Left lung (tissue), 10 donors: Measurements from ENCODE around the gene ANKRD13B. TPM values are rescaled to one million over a fixed set of nuclear protein-coding genes. Genes with fewer than 3 reads are reported as not detected.
A peak's percentile ranks its signal among the peaks of the same experiment; 100 is the strongest.

Experiments
- ATAC-seq: fragments of 200-7000 bp; cut with Tn5 transposase; one replicate; pipeline ENCODE4 v1.9.1; 2020; ENCODE audit warnings: moderate library complexity
- DNase-seq, 4 donors: peaks; one replicate each; pipeline ENCODE4 v3.0.0-alpha.2; 2013 to 2020
- H3K27ac ChIP-seq, 2 donors: fragments of 200-600 bp; sonication (generic) in 1 of 2; one replicate each; pipeline versions ENCODE4 v1.5.0 to v1.8.0; 2020 to 2021
- H3K27me3 ChIP-seq, 2 donors: fragments of 200-600 bp; sonication (generic) in 1 of 2; one replicate each; pipeline versions ENCODE4 v1.5.0 to v1.8.0; 2020 to 2021
- H3K36me3 ChIP-seq, 2 donors: fragments of 200-600 bp; sonication (generic) in 1 of 2; one replicate each; pipeline versions ENCODE4 v1.5.0 to v1.8.0; 2020 to 2021
- H3K4me1 ChIP-seq, 2 donors: fragments of 200-600 bp; one replicate each; pipeline ENCODE4 v1.8.0; 2021
- H3K4me3 ChIP-seq, 2 donors: fragments of 200-600 bp; sonication (generic) in 1 of 2; one replicate each; pipeline versions ENCODE4 v1.5.0 to v1.8.0; 2020 to 2021; ENCODE audit warnings: mild to moderate bottlenecking in 1 of 2
- H3K9me3 ChIP-seq, 2 donors: fragments of 200-600 bp; sonication (generic) in 1 of 2; one replicate each; pipeline versions ENCODE4 v1.5.0 to v1.8.0; 2020 to 2021
- intact Hi-C, 2 donors: fragments of 100-400 bp; cut with DNase I; formaldehyde crosslinking; loops; one replicate each; pipeline versions ENCODE4 v1.11.2 to v1.14.2; 2022
- polyA plus RNA-seq, 6 donors: library from polyadenylated mRNA; unstranded; fragments of 120-200 nt; gene quantifications; one replicate each; pipeline ENCODE4 v1.2.1, GENCODE V29; 2013; ENCODE audit not compliant: insufficient read length in 6 of 6
- total RNA-seq, 2 donors: library from RNA; stranded (reverse); fragmentation: NEBNext Ultra II Directional; extraction: Animal tissue kit (Norgen Biotek cat#: 25700); gene quantifications; one replicate each; pipeline ENCODE4 v1.2.1, GENCODE V29; 2021
- TF ChIP-seq, protein P1 (sequence below), 2 donors: fragments of 200-600 bp; sonication (generic) in 1 of 2; IDR thresholded peaks; one replicate each; pipeline versions ENCODE4 v1.5.0 to v1.8.0; 2021; ENCODE audit warnings: antibody characterized with exemption in 2 of 2
- donor health status: DM: no; HTN: yes; CAD: no.
- donor health status: DM: no; HTN: no; CAD: no.

Gene ANKRD13B
- total and polyA plus RNA-seq, 8 donors = 7.7 to 14.3 (median 9.5) TPM

DNA sequence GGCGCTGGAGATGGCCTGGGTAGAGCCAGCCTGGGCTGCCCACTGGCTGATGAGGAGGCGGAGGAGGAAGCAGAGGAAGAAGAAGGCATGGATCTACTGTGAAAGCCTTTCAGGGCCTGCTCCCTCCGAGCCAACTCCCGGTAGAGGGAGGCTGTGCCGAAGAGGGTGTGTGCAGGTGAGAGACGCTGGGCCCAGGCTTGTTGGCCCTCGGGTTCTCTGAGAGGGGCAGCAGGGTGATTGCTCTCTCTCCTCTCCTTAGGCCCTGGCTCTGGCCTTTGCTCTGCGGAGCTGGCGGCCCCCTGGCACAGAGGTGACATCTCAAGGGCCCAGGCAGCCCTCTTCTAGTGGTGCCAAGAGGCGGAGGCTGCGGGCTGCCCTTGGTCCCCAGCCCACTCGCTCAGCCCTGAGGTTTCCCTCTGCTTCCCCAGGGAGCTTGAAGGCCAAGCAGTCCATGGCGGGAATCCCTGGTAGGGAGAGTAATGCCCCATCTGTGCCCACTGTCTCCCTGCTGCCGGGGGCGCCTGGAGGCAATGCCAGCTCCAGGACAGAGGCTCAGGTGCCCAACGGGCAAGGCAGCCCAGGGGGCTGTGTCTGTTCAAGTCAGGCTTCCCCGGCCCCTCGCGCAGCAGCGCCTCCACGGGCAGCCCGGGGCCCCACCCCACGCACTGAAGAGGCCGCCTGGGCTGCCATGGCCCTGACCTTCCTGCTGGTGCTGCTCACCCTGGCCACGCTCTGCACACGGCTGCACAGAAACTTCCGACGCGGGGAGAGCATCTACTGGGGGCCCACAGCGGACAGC, 20.9 kb upstream of the ANKRD13B start:
- DNase-seq (peak in 1 of 4 donors; percentile 78), ATAC-seq (no peak)
- Histone ChIP-seq H3K27ac (no peak overlapping the region), H3K4me1 (peaks cover 10 to 39% of the 10 kb centered on the region in 2 donors), H3K36me3 (peaks cover 0 to 41% of the 10 kb centered on the region in 2 donors), H3K27me3 (no peaks in the 10 kb centered on the region), H3K9me3 (no peaks in the 10 kb centered on the region), H3K4me3 (no peak overlapping the region)
- intact Hi-C loops = no loop called here
- TF ChIP-seq, protein P1, sequence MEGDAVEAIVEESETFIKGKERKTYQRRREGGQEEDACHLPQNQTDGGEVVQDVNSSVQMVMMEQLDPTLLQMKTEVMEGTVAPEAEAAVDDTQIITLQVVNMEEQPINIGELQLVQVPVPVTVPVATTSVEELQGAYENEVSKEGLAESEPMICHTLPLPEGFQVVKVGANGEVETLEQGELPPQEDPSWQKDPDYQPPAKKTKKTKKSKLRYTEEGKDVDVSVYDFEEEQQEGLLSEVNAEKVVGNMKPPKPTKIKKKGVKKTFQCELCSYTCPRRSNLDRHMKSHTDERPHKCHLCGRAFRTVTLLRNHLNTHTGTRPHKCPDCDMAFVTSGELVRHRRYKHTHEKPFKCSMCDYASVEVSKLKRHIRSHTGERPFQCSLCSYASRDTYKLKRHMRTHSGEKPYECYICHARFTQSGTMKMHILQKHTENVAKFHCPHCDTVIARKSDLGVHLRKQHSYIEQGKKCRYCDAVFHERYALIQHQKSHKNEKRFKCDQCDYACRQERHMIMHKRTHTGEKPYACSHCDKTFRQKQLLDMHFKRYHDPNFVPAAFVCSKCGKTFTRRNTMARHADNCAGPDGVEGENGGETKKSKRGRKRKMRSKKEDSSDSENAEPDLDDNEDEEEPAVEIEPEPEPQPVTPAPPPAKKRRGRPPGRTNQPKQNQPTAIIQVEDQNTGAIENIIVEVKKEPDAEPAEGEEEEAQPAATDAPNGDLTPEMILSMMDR (IDR thresholded peaks at IDR 0.05) = no peak

DNA sequence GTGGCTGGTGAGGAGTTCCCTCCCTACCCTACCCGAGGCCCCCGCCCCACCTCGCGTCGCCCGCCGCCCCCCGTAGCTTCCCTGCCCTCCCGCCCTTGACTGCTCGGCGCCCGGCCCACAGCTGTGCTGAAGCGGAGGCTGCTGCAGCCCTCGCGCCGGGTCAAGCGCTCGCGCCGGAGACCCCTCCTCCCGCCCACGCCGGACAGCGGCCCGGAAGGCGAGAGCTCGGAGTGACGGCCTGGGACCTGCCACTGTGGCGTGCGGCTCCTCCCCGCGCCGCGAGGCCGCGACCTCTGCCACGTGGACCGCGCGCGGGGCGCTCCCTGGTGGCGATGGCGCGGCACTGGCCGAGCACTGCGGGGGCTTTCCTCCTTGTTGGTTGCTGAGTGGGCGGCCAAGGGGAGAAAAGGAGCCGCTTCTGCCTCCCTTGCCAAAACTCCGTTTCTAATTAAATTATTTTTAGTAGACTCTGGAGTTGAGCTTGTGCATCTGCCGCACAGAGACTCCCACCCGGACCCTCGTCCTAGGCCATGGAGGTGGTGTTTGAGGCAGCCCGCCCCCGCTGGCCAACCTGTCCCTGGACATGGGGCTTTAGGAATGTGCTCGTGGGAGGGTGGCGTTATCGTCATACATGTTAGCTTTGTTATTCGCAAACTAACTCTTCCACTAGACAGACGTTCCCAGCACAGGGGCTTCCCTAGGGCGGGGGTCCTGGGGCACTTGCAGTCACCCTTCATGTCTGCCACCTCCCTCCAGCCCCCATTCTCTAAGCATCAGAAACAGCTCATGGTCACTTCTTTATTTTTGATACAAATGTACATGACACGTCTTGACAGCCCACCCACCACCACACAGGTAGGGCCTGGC, 20.0 kb upstream of the ANKRD13B start:
- Histone ChIP-seq H3K27me3 (no peaks in the 10 kb centered on the region), H3K36me3 (peaks cover 0 to 49% of the 10 kb centered on the region in 2 donors), H3K9me3 (no peaks in the 10 kb centered on the region), H3K4me3 (no peak overlapping the region), H3K27ac (no peak overlapping the region), H3K4me1 (peaks cover 10 to 32% of the 10 kb centered on the region in 2 donors)
- ATAC-seq (peak; percentile 23), DNase-seq (peak in 2 of 4 donors; percentile 56 to 87)
- intact Hi-C loops = no loop called here
- TF ChIP-seq, protein P1 (IDR thresholded peaks at IDR 0.05) = peak; percentile 58 to 69

DNA sequence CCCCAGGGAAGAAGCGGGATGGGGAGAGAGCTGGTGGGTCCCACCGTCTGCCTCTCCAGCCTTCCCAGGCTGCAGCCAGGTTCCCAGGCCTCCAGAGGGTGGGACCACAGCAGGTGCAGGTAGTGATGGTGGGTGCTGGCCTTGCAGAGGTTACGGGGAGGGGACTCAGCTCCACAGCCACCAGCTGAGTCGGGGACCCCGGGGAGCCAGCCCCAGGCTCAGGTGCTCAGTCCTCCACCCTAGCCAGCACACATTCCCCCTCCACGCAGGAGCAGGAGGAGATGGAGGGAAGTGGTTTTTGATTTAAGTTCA, 19.4 kb upstream of the ANKRD13B start:
- H3K36me3 ChIP-seq = peaks cover 0 to 55% of the 10 kb centered on the region in 2 donors
- no peaks in the 10 kb centered on the region for H3K9me3 ChIP-seq
- TF ChIP-seq, protein P1 (IDR thresholded peaks at IDR 0.05) = no peak
- intact Hi-C loops = no loop called here
- peak in 1 of 4 donors; percentile 51 for DNase-seq
- no peak overlapping the region for H3K27ac ChIP-seq
- H3K4me3 ChIP-seq = no peak overlapping the region
- H3K27me3 ChIP-seq = no peaks in the 10 kb centered on the region
- ATAC-seq = no peak
- peaks cover 10 to 32% of the 10 kb centered on the region in 2 donors for H3K4me1 ChIP-seq

DNA sequence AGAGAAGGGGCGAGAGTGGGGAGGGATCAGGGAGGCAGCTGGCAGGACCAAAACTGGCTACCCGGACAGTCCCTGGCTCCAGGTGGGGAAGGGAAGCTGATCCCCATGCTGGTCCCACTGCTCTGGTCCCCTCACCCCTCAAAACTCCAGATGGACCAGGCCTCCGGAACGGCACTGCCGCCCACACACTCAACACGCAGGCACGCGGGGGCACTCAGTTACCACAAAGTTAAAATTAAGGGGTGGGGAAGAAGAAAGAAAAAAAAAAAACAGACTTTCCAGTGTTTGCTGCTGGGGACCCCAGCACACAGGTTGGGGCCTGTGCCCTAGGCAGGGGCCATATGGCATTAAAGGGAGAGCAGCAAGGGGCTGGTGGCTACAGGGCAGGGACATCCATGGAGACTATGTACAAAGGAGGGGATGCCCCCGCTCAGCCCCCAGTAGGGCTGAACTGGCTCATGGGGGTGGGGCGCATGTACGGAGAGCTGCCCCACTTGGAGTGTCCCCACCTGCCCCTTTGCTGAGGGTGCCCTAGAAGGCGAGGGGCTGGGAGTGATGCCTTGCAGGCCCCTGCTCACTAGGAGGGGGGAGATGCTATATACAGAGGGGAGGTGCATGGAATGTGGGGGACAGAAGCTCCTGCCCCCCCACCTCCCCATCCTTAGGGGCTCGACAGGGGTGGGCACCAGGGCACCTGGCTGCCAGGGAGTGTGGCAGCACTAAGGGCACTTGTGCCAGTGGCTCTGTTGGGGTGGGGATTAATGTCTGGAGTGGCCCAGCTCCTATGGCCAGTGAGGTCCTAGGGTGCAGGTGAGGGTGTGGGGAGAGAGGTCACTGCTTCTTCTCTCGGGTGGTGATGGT, 18.8 kb upstream of the ANKRD13B start:
- Histone ChIP-seq H3K36me3 (peaks cover 0 to 61% of the 10 kb centered on the region in 2 donors), H3K4me3 (no peak overlapping the region), H3K9me3 (no peaks in the 10 kb centered on the region), H3K4me1 (peaks cover 10 to 27% of the 10 kb centered on the region in 2 donors), H3K27me3 (no peaks in the 10 kb centered on the region), H3K27ac (no peak overlapping the region)
- intact Hi-C loops = no loop called here
- TF ChIP-seq, protein P1 (IDR thresholded peaks at IDR 0.05) = no peak
- ATAC-seq = no peak
- DNase-seq = peak in 2 of 4 donors; percentile 27 to 62
